GM19043 (cell line): ENCODE measurements around the gene SPATA6L.

Experiments used
- ATAC-seq: cut with Tn5 transposase; IDR thresholded peaks from one replicate; pipeline ENCODE4 v1.9.1; 2021; ENCODE audit warnings: low read depth; ENCODE audit not compliant: unreplicated experiment

Gene SPATA6L

GRCh38 chr9:4590430-4591122 lies 75.7 kb downstream of the SPATA6L start:
- ATAC-seq, result no peak

- no peak for ATAC-seq
Observed at GRCh38 chr9:4588721-4589120, 77.6 kb downstream of the SPATA6L start.

DNA sequence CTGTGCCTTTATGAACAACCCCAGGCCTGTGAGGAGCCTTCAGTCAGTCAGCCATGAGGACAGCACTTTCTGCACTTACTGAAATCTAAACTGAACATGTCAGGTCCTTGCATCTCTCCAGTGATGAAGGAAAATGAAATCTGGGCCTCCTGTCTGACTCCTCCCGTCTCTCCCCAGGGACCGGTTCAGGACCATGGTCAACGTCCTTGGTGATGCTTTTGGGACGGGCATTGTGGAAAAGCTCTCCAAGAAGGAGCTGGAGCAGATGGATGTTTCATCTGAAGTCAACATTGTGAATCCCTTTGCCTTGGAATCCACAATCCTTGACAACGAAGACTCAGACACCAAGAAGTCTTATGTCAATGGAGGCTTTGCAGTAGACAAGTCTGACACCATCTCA lies 81.1 kb downstream of the SPATA6L start:
- no peak for ATAC-seq

DNA sequence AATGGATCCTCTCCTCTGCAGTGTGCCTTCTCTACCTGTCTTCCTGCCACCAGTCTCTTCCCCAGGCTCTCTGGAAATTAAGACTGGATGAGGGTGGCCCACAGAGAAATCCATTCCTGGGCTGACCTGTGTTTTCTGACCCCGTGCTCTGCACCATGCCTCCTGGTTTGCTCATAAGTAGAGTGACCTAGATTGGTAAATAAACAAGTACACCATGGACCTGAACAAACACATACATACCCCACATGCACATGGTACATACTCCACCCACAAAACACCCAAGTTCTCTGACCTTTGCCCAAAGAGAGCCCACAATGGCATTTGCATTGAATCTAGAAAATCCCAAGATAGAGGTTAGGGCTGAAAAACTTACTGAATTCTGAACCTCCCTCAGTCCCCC lies 81.6 kb downstream of the SPATA6L start:
- ATAC-seq, result no peak

GRCh38 chr9:4583001-4583400 lies 83.3 kb downstream of the SPATA6L start:
- ATAC-seq, result no peak

DNA sequence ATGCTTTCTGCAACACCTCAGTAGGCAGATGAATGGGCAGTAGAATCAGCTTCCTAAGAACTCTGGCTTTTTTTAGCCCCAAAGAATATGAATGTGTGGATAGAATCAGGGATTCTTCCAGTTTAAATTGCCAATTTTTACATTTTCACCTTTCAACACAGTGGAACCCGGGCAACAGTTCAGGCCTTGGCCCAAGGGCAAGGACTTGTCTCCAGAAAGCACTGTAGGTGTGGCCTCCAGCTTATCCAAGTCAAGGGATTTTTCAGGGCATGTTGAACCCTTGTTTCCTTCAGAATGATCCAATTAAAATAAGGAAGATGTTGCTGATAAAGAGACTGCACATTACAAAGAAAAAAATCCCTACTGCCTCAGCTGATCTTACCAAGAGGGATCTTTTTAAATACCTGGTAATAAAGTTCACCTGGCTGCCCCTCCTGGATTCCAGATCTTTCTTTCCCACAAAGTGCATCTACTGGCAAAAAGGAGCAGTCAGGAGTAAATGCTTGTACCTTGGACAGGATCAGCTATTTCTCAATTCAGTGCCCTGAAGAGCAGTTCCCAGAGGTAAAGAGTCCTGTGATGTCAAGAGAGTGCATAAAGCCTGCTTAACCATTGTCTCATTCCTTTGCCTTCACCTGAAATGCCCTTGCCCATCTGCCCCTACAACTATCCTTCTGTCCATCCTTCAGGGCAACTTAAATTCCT lies 84.3 kb downstream of the SPATA6L start:
- ATAC-seq, result no peak

- no peak for ATAC-seq
Observed at GRCh38 chr9:4581035-4581760, 85.1 kb downstream of the SPATA6L start.

GRCh38 chr9:4579001-4579400 lies 87.3 kb downstream of the SPATA6L start:
- ATAC-seq, result no peak

DNA sequence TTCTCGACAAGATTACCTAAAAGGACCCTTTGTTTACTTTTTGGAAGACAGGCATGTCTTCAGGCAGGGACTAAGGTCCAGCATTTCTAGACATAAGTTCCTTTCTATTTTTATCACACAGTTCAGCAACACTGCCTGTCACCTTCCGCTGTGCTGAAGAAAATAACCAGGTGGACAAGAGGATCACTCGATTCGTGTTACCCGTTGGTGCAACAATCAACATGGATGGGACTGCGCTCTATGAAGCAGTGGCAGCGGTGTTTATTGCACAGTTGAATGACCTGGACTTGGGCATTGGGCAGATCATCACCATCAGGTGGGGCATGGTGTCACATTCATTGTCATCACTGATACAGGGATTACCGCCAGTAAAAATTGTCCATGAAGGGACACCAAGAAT lies 89.8 kb downstream of the SPATA6L start:
- no peak for ATAC-seq

DNA sequence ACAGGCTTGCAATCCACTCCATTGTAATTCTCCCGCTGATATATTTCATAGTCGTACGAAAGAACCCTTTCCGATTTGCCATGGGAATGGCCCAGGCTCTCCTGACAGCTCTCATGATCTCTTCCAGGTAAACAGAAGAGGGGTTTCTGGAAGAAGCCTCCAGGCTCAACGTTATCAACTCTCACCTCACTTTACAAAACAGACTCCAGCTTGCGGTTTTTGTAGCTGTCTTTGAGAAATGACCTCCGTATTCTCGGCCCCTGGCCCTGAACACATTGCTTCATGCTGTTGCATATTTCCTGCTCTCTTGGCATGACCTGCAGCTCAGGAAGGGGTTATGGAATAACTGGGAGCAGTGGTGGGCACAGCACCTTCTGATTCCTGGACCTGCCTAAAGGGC lies 90.3 kb downstream of the SPATA6L start:
- ATAC-seq, result no peak

DNA sequence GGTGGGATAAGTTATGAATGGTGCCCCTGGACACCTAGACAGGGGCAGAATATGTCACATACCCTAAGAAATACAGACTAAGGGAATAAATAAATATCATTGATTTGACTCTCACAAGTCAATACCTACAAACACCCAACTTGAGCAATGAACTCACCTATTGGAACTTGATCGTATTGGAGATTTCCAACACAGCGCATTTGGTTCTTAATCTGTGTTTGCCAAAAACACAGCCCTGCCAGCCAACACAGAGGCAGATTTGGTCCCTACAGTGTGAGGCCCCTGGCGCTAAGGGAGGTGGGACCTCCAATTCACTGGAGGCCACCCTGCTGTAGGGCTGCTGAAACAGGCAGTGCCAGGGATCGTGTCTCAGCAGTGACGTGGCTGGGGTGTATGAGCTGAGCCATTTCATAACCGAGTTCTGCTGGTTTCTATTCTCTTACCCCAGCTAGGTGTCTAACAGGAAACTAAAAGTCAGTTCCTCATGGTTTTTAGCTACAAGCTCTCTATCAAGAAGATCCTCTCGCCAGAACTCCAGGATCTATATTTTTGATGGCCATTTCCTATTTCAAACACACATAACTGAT lies 91.5 kb downstream of the SPATA6L start:
- no peak for ATAC-seq

GRCh38 chr9:4573634-4574389 lies 92.5 kb downstream of the SPATA6L start:
- no peak for ATAC-seq

GRCh38 chr9:4573176-4573575 lies 93.1 kb downstream of the SPATA6L start:
- ATAC-seq, result no peak

- ATAC-seq, result no peak
Observed at GRCh38 chr9:4572184-4572826, 94.0 kb downstream of the SPATA6L start.

DNA sequence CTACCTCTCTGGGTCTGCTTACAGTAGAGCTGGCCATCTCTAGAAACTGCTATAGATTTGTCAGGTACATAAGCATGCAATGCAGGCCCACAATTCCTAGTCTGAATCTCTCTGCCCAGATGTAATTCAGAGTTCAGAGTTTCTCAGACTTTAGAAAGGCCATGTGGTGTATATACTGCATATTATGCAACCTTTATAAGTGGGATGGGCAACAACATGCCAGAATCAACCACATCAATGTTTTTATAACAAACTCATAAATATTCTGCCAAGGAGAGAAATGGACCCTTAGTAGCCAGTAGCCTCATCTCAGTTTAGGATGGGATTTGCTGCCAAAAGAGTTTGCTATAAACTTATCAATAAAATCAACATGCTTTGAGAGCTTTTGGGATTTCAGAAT lies 97.2 kb downstream of the SPATA6L start:
- ATAC-seq, result no peak

DNA sequence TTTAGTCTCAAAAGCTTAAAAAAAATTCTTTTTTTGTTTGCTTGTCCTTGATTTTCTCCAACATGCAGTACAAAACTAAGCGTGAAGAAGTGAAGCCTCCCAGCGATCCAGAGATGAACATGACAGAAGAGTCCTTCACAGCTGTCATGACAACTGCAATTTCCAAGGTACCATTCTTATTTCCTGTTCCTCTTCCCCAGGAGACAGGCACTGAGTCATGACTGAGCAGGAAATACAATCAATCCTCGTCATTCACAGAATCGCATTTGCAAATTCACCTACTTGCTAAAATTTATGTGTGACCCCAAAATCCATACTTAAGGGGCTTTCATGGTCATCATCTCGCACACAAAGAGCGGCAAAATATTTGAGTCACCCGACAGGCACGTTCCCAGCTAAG lies 98.7 kb downstream of the SPATA6L start:
- no peak for ATAC-seq

DNA sequence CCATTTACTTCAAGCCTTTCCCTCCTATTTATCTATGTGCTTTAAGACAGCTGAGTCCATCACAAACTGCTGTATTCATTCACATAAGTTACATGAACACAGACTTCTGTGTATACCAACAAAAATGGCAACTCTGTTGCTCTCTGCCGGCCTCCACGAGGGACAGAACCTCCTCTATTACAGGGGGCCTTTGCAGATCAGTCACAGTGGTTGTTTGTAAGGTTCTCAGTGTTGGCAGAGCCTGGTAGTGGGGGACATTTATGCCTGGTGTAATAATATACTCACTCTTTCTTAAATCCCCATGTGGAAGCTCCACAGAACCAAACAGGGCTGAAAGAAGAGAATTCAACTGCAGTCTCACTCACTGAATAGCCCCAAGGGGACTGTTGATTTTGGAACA lies 99.5 kb downstream of the SPATA6L start:
- no peak for ATAC-seq

- ATAC-seq, result no peak
Observed at GRCh38 chr9:4563105-4563504, 103.2 kb downstream of the SPATA6L start.

GRCh38 chr9:4559261-4560182 lies 106.8 kb downstream of the SPATA6L start:
- peak; percentile 85 for ATAC-seq
